CD4-positive, alpha-beta T cell treated with Interleukin-2 at 100 ng/mL for 4 hours (primary cell): ENCODE results near the gene CRYBA2.

Experiments
- DNase-seq: peaks from one replicate; pipeline ENCODE4 v3.0.0-alpha.2; 2020; ENCODE audit warnings: low spot score

CRYBA2 gene

GRCh38 chr2:218956039-218956438, 37.2 kb downstream of the CRYBA2 start:
- no peak for DNase-seq

- DNase-seq: no peak
Measured at GRCh38 chr2:218954541-218955300, 38.5 kb downstream of the CRYBA2 start.

GRCh38 chr2:218953366-218953954, 39.8 kb downstream of the CRYBA2 start:
- no peak for DNase-seq

- no peak for DNase-seq
Measured at GRCh38 chr2:218952160-218952559, 41.1 kb downstream of the CRYBA2 start.

GRCh38 chr2:218946621-218947020, 46.6 kb downstream of the CRYBA2 start:
- DNase-seq: no peak

- no peak for DNase-seq
Measured at GRCh38 chr2:218944759-218945404, 48.3 kb downstream of the CRYBA2 start.
